AG04449 (cell line): Measurements from ENCODE around the gene ZNF341.

ENCODE experiments used
- CTCF ChIA-PET: fragments of 350-600 bp; formaldehyde crosslinking; extraction: SDS; loops from one replicate; lab custom pipeline; 2021; ENCODE audit warnings: antibody characterized with exemption; lab: Yijun Ruan, JAX
- POLR2A ChIA-PET: fragments of 400-600, 350-600 bp; formaldehyde crosslinking; extraction: SDS; loops from one replicate; lab custom pipeline; 2020; ENCODE audit warnings: antibody characterized with exemption, inconsistent platforms; lab: Yijun Ruan, JAX
- DNase-seq: peaks from one replicate; pipeline ENCODE4 v3.0.0-alpha.2; 2010; ENCODE audit warnings: low read depth, low spot score
- H3K4me3 ChIP-seq: 2 replicates; pipeline ENCODE4 v1.5.1; 2011; ENCODE audit warnings: low read depth, mild to moderate bottlenecking, control low read depth, low read length
- TF ChIP-seq, protein P1 (sequence below): IDR thresholded peaks from one replicate; pipeline ENCODE4 v1.5.1; 2011; ENCODE audit warnings: mild to moderate bottlenecking, moderate library complexity, low read length, control low read depth, inconsistent platforms; ENCODE audit not compliant: insufficient read depth; ENCODE audit errors: missing control alignments

The ZNF341 gene

DNA sequence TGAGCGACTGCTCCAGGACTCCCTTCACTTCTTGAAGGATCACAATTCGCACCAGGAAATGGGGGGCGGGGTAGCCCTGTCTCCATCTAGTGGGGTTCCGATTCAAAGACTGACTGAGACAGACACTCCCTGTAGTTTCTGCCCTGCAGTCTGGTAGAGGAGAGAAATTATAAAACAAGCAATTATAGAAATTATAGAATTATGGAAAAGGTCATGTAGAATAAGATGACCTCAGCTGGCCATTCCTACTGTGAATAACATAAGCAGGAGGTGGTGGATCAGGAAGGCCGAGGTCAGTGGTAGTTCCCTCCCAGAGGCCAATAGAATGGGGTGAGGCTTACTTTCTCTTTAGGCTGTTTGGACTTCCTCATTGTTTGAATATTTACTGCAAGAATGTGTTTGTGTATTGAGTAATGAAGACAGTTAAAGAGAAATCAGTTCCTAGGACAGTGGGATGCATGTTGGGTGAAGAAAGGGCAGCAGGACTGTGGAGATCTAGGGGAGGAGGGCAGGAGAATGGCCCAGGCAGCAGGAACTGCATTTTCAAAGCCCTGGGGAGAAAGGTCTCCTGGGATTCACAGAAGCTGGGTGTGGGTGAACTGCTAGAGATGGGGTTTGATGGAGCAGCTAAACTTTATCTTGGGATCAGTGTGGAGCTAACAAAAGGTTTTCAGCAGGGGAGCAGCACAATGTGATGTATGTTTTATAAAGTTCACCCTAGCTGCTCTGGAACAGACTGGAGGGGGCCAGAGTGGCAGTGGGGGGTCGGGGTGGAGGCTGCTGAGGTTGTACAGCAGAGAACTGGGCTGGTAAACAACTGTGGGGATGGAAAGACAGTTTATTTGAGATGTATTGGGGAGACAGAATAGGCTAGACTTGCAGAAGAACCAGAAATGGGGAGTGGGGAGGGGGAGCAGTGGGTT, 2.1 kb downstream of the ZNF341 start:
- POLR2A ChIA-PET: no interaction called here
- TF ChIP-seq, protein P1, sequence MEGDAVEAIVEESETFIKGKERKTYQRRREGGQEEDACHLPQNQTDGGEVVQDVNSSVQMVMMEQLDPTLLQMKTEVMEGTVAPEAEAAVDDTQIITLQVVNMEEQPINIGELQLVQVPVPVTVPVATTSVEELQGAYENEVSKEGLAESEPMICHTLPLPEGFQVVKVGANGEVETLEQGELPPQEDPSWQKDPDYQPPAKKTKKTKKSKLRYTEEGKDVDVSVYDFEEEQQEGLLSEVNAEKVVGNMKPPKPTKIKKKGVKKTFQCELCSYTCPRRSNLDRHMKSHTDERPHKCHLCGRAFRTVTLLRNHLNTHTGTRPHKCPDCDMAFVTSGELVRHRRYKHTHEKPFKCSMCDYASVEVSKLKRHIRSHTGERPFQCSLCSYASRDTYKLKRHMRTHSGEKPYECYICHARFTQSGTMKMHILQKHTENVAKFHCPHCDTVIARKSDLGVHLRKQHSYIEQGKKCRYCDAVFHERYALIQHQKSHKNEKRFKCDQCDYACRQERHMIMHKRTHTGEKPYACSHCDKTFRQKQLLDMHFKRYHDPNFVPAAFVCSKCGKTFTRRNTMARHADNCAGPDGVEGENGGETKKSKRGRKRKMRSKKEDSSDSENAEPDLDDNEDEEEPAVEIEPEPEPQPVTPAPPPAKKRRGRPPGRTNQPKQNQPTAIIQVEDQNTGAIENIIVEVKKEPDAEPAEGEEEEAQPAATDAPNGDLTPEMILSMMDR: no peak
- peak; percentile 53 for DNase-seq
- H3K4me3 ChIP-seq: peak overlapping the region; percentile 20; the same call in 1 of the 2 replicates
- CTCF ChIA-PET: interaction anchor here (1.5 kb wide), 2 partner anchors 9 to 23 kb away, joined by 3 read pairs; no protein-coding TSS in a partner anchor

DNA sequence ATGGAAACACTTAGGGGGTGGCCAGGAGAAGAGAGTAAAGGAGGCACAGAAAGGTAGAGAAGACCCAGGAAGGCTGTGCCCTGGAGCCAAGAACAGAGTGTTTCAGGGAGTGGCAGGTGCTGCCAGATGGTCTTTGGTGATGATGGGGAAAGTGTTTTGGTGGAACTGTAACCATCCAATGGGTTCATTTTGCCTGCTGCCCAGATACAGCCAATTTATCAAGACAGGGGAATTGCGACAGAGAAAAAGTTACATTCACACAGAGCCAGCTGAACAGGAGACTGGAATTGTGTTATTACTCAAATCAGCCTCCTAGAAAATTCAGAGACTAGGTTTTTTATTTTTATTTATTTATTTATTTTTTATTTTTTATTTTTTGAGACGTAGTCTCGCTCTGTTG, 5.2 kb downstream of the ZNF341 start:
- DNase-seq: no peak
- TF ChIP-seq, protein P1: no peak
- H3K4me3 ChIP-seq: no peak overlapping the region
- CTCF ChIA-PET: interaction anchor here (1.0 kb wide), 1 partner anchor 55 kb away, joined by 3 read pairs; no protein-coding TSS in a partner anchor
- POLR2A ChIA-PET: no interaction called here

DNA sequence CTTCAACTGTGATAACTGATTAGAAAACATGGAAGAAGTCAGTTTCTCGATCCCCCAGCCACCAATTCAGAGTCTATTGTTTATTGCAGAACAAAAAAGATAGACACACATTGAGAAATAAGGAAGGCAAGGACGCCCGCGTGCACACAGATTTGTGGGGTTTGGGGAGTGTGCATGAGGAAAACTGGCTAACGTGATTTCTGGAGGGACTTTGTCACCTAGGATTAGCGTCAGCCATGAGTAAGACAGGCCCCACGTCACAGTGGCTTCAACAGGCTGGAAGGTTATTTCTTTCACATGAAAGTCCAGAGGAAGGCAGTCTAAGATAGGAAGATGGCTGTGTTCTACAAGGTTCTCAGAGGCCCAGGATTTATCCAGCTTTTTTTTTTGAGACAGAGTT, 7.7 kb downstream of the ZNF341 start:
- CTCF ChIA-PET: interaction anchor here (0.9 kb wide), 1 partner anchor 13 kb away, joined by 3 read pairs; no protein-coding TSS in a partner anchor
- no peak for DNase-seq
- POLR2A ChIA-PET: no interaction called here
- TF ChIP-seq, protein P1: no peak
- H3K4me3 ChIP-seq: no peak overlapping the region

DNA sequence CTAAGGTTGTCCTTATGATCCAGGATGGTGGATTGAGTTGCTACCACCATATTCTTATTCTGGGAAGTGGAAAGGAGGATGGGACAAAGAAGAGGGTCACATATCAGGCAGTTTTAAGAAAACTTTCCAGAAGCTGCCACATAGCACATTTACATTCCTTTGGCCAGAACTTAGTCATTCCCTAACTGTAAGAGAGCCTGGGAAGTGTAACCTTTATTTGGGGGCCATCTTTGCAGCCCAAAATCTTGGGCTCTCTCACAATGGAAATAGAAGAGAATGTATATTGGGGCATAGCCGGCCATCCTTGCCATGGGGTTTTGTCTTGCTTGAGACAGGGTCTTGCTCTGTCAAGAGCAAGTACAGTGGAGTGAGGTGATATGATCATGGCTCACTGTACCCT, 8.4 kb downstream of the ZNF341 start:
- DNase-seq: no peak
- POLR2A ChIA-PET: no interaction called here
- H3K4me3 ChIP-seq: no peak overlapping the region
- CTCF ChIA-PET: no interaction called here
- TF ChIP-seq, protein P1: no peak

- POLR2A ChIA-PET: no interaction called here
- no peak for DNase-seq
- no peak overlapping the region for H3K4me3 ChIP-seq
- CTCF ChIA-PET: interaction anchor here (0.7 to 2.6 kb wide), 2 partner anchors 14 to 48 kb away, joined by 3 to 5 read pairs; no protein-coding TSS in a partner anchor
- TF ChIP-seq, protein P1: no peak
Observed at GRCh38 chr20:33744181-33744580, 12.4 kb downstream of the ZNF341 start.

DNA sequence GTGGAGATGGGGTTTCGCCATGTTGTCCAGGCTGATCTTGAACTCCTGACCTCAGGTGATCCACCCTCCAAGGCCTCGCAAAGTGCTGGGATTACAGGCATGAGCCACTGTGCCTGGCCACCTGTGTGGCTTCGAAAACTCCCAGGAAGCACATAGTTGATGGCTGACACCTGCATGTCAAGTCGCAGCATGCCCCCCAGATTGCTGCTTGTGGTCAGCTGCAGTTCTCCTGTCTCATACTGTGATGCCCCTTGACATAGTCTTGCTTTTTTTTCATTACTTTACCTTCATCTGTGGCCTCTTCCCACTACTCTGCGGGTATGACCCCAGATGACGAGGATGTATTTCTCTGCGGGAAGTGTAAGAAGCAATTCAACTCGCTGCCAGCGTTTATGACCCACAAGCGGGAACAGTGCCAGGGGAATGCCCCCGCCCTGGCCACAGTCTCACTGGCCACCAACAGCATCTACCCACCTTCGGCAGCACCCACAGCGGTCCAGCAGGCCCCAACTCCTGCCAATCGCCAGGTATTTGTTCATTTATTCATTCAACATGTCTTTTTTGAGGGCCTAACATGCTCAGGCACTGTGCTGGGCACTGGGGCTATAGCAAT, 13.1 kb downstream of the ZNF341 start:
- H3K4me3 ChIP-seq: no peak overlapping the region
- CTCF ChIA-PET: interaction anchor here (2.6 kb wide), 1 partner anchor 47 kb away, joined by 5 read pairs; no protein-coding TSS in a partner anchor
- POLR2A ChIA-PET: no interaction called here
- no peak for DNase-seq
- TF ChIP-seq, protein P1: no peak
